CD4-positive, alpha-beta T cell treated with Interleukin-17A for 4 hours (primary cell): ENCODE measurements around the gene NXN.
"Not testable (repeated sequence)": the region's sequence is repeated elsewhere in the genome, so short reads cannot be mapped to it uniquely, and the experiment has no call there.

Source experiments
- DNase-seq: peaks from one replicate; pipeline ENCODE4 v3.0.0-alpha.2; 2020; ENCODE audit warnings: mixed read lengths

The NXN gene

GRCh38 chr17:951325-952132, 28.0 kb downstream of the NXN start:
- no peak for DNase-seq

- no peak for DNase-seq
Measured at GRCh38 chr17:949623-950303, 29.8 kb downstream of the NXN start.

- no peak for DNase-seq
Measured at GRCh38 chr17:948284-948852, 31.2 kb downstream of the NXN start.

DNA sequence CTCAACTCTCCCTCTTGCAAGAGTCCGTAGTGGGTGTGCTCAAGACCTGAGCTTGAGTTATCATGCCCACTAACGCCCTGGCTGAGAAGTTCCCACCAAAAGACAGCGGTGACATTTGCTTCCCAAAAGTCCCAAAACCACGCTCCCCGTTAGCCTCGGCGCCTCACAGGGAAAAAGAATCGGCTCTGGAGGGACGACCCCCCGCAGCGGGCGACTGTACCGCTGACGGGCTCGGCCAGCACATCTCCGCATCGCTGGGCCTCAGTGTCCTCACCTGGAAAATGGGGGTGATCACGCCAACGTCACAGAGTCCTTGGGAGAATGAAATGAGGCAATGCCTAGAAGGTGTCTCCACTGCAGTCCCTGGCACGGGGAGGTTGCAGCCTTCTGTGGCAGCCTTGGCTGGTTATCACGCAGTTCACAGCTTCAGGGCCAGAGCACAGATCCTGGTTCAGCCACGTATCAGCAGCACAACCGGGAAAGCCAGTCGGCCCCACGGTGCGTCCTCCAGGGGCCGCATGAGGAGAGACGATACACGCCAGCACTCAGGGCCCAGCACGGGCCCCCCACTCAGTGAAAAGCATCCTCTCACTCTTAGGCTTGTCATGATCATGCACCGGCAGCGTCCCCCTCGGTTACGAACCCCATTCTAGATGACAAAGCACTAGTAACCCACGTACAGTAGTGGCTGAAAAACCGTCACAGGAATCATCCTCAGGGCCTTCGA, 32.9 kb downstream of the NXN start:
- no peak for DNase-seq

GRCh38 chr17:945672-946071, 33.9 kb downstream of the NXN start:
- DNase-seq = no peak

- DNase-seq = no peak
Measured at GRCh38 chr17:944266-944826, 35.2 kb downstream of the NXN start.

DNA sequence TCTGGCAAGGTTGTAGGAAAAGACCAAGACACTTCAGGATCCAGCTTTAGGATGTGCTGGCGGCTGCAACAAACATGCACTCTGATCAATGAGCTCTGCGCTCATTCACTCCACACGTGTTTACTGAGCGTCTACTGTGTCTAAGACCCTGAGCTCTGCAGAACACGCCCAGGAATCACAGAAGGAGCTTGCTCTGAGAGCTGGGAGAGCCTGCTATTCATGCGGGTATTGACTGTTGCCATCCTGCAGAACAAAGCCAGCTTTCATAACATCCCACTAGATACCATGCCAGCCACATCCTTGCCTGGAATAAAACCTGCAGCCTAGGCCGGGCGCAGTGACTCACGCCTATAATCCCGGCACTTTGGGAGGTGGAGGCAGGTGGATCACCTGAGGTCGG, 44.1 kb downstream of the NXN start:
- DNase-seq = no peak

- DNase-seq = no peak
Measured at GRCh38 chr17:933312-934073, 46.1 kb downstream of the NXN start.

GRCh38 chr17:930258-930657, 49.3 kb downstream of the NXN start:
- no peak for DNase-seq

DNA sequence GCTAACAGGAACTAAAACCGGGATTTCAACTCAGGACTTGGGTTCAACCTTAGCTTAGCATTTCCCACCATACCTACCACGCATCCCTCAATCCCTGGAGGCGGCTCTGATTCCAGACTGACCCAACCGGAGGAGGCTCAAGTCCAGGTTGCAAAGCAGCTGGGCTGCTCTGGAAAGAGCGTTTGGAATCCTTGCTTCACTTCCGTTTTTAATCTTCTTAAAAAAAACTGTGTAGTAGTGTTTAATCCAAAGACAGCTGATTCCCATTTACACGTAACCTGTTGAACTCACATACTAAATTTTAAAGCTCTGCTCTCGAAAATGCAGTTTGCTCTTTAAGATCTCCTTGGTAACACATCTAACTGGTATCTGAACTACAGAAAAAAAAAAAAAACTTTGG, 50.0 kb downstream of the NXN start:
- no peak for DNase-seq

- DNase-seq = no peak
Measured at GRCh38 chr17:927611-928461, 51.7 kb downstream of the NXN start.

- no peak for DNase-seq
Measured at GRCh38 chr17:925817-926216, 53.8 kb downstream of the NXN start.

GRCh38 chr17:924711-925475, 54.7 kb downstream of the NXN start:
- no peak for DNase-seq

DNA sequence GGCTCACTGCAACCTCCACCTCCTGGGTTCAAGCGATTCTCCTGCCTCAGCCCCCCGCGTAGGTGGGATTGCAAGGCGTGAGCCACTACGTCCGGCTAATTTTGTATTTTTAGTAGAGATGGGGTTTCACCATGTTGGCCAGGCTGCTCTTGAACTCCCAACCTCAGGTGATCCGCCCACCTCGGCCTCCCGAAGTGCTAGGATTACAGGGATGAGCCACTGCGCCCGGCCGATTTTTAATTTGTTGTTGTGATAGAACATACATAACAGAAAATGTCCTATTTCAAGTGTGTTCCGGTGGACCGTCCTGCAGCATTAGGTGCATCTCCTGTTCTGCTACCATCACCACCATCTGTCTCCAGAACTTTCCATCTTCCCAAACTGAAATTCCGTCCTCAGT, 55.3 kb downstream of the NXN start:
- not testable (repeated sequence) for DNase-seq

DNA sequence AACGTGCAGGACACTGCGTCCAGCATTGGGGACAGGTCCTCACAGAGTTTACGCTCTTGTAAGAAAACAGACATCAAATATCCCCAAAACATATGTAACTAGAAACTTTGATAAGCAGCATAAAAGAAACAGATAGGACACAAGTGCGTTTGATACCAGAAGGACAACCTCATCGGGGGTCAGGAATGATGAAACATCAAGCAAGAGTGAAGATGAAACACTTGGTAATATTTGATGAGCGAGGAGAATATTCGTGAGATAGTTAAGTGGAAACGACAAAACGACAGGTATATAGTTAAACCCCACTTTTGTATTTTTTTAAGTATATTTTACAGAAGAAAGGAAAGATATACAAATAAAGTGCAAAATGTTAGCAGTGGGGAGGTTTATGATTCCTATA, 55.9 kb downstream of the NXN start:
- DNase-seq = no peak

- DNase-seq = no peak
Measured at GRCh38 chr17:921161-921560, 58.4 kb downstream of the NXN start.

DNA sequence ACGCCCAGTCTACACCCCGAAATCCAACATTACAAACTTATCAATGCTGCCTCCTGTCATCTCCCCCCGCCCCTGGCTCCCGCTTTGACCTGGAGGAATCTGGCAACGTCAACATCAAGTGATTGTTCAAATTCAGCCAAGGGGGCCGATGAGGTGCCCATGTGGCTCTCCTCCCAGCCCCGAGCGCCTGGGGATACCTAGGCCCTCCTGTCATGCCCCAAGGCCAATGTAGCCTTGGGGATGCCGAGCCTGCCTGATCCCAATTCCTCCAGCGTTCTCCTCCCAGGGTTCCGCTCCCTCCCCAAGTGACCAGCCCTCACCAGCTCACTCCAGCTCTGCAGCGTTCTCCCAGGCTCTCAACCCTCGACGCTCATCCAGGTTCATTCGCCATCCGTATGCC, 59.4 kb downstream of the NXN start:
- DNase-seq = no peak

GRCh38 chr17:917941-918740, 61.4 kb downstream of the NXN start:
- DNase-seq = no peak

DNA sequence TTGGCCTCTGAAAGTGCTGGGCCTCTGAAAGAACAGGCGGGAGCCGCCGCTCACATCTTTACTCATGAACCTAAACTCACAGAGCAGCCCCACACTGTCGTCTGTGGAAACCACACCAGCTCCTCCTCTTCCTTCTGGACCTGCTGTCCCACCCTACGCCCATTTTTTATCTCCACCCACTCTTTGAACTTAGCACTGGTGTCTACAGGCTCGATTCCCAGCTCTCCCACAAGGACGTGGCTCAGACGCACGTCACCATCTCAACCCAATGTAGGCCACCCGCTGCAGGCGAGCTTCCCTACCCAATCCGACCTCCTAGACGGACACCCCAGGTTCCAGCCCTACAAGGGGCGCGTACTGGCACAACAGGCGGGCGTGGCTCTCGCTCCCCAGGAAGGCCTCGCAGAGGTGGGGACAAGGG, 62.2 kb downstream of the NXN start:
- no peak for DNase-seq

DNA sequence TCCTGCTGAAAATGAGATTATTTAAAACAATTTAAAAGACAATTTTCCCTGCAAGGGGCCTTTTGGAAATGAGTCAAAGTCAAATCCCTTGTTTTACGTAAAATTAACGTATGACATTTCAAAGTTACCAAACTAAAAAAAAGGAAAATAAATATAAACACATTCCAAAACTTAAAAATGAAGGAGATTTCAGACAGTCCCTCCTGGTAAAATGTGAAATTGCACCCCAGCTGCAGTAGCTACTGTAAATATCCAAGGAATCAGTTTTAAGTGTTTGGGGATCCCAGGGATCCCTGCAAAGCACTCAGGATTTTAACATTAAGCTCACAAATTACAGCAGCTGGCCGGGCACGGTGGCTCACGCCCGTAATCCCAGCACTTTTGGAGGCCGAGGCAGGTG, 63.3 kb downstream of the NXN start:
- DNase-seq = no peak
